ENCODE results near the gene CHM.
A peak's percentile ranks its signal among the peaks of the same experiment; 100 is the strongest.
"Not testable (repeated sequence)": the region's sequence is repeated elsewhere in the genome, so short reads cannot be mapped to it uniquely, and the experiment has no call there.

CHM gene, protein sequence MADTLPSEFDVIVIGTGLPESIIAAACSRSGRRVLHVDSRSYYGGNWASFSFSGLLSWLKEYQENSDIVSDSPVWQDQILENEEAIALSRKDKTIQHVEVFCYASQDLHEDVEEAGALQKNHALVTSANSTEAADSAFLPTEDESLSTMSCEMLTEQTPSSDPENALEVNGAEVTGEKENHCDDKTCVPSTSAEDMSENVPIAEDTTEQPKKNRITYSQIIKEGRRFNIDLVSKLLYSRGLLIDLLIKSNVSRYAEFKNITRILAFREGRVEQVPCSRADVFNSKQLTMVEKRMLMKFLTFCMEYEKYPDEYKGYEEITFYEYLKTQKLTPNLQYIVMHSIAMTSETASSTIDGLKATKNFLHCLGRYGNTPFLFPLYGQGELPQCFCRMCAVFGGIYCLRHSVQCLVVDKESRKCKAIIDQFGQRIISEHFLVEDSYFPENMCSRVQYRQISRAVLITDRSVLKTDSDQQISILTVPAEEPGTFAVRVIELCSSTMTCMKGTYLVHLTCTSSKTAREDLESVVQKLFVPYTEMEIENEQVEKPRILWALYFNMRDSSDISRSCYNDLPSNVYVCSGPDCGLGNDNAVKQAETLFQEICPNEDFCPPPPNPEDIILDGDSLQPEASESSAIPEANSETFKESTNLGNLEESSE

DNA sequence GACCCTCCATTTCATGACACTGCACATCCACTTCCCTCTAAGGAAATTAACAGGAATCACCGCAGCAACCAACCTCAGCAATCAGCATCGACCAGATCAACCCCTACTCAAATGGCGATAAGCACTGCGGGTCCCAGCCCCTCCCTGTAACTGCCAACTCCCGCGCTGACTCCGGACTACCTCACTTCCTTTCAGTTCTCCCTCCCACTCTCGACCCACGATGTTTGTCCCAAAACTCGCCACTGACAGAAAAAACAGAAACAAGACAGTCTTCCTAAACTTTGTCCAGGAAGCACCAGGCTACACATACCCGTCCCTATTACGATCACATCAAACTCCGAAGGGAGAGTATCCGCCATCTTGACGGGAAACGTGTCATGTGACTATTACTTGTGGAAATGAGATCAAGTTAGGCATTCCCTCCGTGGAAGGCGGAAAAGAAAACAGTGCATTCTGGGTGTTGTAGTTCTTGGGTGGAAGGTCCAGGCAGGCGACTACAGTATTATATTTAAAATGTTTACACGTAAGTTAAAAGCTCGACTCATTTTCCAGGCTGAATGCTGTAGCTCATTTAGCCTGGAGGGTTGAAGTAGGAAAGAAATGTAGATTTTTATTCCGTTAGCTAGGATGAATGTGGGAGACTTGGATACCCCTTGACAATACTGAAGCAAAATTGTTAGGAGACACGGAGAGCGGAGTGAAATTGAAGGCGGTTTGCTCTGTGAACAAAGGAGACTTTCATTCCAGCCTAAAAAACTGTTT lies at the start of gene CHM:
TSS of gene CHM (minus strand) at position 385 of the 762 bp plus-strand sequence. CDS start at position 359, 26 bp downstream.
- peak; percentile 75 for DNase-seq (ENCODE audit: low spot score)

DNA sequence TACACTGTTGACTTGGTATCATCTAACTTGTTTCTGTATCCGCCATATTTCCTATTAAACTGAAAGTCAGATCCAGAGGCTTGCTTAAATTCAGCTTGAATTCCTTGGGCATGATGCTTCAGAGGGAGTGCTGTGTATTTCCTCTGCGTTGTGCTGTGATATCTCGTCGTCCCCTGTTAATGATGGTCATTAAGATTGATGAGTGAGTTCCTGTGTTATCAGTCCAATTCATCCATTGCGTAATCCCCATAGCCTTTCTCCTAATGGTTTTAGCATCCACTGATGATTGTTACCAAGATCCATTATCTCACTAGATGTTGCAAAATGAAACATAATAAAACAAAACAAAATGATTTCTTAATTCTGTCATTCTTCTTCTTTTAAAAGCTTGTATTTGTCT lies 31.3 kb upstream of the CHM start:
- DNase-seq (ENCODE audit: low spot score), result no peak

DNA sequence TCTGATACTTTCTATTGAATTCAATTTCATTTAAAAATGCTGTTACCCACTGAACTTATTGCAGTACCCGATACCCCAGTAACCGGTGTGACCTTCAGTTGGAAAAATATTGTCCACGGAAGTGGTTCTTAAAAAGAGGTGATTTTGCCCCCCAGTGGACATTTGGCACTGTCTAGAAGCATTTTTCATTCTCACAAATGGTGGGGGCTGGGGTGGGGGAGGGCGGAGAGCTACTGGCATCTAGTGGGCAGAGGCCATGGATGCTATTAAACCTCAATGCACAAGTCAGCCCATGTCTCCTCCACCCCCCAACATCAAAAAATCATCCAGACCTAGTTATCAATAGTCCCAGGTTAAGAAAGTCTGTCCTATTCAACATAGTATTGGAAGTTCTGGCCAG lies 19.6 kb upstream of the CHM start:
- no peak for DNase-seq (ENCODE audit: low spot score)

DNA sequence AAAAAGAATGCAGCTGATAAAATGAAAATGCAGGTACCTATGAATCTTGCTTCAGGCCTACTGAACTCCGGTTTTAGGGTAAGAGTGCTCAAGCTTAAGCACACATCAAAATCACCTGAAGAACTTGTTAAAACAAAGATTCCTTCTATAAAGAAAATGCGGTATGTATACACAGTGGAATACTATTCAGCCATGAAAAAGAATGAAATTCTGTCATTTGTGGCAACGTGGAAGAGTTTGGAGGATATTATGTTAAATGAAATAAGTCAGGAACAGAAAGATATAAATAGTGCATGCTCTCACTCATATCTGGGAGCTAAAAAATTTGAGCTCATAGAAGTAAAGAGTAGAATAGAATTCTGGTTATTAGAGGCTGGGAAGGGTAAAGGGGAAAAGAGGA lies 14.0 kb upstream of the CHM start:
- no peak for DNase-seq (ENCODE audit: low spot score)

DNA sequence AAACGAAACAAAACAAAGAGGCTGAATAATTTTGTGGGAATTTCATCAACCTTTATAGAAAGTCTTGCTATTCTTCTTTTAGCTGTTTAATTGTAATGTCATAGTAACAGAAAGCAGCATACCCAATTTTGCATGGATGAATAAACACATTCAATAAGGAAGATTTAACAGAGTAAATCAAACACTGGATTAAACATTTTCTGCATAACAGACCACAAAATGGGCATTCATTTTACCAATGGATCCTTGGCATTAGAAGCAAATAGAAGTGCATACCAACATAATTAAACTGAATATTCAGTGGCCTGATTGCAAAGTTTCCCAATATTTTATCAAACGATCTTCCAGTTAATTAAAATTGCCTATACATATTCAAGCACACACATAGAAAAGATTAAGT lies 4.4 kb upstream of the CHM start:
- no peak for DNase-seq (ENCODE audit: low spot score)

DNA sequence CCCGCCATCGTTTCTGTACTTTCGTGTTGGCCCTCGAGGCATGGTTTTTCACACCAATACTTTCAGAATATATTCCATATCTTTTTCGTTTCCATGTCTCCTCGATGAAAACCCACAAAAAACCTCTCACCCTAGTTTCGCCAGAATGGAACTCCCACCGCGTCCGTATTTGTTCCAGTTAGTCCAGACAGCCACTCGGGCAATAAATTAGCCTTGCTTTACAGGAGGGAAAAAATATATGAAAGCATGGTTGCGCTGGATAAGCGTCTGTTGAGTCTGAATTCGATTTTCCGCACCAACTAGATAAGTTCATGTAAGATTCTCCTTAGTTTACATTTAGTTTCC lies 550 bp upstream of the CHM start:
- DNase-seq (ENCODE audit: low spot score), result no peak

DNA sequence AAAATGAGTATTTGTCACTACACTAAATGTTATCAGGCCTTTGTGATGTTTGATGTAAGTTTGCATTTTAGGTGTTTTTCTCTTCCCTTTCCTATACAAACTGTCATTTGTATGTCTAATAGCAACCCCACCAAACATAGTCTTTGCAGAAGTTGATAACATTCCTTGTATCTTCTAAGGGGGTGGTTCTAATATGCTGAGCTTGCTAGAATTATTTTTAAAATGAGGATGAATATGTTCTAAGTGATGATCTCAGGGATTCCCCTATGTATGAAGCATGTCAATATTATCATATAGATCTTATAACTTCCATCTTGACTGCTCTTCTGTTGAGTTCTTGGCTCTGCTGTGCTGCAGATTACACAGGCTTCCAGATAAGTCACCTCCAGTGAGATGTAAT lies 3.1 kb downstream of the CHM start:
- no peak for DNase-seq (ENCODE audit: low spot score)

DNA sequence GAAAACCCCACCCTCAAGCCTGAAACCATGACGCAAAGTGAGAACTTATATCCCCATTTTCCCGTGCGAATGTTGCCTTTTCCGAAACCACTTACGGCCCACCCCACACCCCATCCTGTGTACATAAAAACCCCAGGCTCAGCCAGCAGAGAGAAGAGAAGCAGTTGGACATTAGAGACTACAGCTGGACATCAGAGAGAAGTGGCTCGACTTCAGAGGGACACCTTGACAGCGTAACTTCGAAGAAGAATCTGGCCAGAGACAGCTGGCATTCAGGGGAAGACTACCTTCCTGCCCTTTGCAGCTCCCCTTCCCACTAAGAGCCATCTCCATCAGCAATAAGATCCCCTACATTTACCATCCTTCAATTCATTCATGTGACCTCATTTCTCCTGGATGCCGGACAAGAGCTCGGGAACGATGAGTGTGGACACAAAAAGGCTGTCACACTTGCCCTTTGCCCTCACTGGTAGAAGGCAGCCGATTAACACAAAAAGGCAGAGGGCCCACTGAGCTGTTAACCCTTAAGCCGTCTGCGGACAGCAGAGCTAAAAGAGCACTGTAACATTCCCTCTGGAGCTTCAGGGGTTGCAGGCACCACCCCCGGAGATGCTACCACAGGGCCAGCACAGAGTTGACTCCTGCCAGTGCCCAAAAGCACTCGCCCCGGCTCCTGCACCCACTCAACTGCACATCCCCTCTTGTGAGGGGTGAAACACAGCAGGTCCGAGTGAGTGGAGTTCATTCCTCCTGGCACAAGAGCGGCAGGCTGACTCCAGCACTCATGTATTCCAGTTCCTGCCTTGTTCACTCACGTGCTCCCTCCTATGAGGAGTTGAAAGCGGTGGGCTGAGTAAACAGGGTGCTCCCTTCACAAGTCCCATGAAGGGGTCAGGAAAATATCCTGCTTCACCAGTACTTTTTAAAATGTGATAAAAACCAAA lies 7.5 kb downstream of the CHM start:
- DNase-seq (ENCODE audit: low spot score), result no peak

DNA sequence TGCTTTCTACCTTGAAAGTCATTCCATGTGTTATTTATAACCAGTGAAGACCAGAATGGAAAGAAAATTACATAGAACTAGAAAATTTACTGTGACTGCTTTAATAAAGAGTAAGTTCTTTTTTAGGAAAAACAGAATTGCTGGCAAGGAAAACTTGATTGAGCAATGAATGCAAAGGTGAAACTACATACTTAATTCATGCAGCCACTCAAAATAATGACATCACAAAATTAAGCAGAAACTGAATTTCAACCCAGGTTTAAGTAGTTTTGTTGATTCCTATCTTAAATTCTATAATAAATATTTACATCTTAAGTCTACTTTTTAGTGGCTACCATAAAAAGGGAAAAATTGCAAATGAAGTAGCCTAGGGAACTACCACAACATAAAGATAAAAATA lies 14.0 kb downstream of the CHM start:
- DNase-seq (ENCODE audit: low spot score), result no peak

DNA sequence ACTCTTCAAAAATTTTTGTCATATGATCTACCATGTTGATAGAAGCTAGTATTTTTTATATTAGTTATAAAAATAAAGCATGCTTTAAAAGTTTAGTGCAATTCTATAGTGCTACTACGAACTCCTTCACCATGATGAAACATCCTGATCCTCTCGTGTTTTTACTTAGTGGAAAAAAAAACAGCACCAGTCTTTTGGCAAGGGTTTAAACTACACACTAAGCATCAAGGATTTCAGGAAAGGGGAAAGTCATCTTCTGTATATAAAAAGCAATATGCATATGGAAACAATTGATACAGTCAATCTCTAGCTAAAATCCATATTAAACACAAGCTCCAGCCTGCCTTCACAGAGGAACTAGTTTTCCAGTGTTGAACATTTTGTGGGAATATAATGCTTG lies 18.7 kb downstream of the CHM start:
- DNase-seq (ENCODE audit: low spot score), result no peak

DNA sequence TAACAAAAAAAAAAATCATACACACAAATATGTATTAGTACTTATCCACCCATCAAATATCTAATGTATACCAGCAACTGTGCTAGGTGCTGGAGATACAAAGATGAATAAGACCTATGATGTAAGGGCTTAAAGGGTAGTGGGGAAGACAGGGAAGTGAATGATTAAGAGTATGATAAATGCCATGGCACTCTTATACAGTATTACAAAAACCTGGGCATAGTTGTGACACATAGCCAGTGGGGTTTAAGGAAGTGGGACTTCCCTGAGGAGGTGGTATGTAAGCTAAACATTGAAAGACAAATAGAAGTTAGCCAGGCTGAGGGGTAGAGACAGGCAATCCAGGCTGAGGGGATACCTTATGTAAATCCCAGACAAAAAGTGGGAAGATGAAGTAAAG lies 23.5 kb downstream of the CHM start:
- no peak for DNase-seq (ENCODE audit: low spot score)

DNA sequence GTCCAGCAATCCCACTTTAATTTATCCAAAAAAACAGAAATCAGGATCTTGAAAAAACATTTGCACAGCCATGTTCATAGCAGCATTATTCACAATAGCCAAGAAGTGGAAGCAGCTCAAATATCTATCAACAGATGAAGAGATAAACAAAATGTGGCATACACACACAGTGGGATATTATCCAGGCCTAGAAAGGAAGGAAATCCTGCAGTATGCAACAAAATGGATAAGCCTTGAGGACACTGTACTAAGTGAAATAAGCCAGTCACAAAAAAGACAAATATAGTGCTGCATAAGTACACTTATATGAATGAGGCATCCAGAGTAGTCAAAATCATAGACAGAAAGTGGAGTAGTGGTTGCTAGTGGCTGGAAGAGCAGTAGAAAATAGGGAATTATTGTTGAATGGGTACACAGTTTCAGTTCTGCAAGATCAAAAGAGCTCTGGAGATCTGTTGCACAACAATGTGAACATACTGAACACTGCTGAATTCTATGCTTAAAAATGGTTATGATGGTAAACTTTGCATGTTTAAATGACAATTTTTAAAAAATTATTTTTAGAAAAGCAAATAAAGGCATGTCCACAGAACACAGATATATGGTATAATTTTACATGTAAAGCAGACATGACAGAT lies 25.6 kb downstream of the CHM start:
- DNase-seq (ENCODE audit: low spot score), result no peak

DNA sequence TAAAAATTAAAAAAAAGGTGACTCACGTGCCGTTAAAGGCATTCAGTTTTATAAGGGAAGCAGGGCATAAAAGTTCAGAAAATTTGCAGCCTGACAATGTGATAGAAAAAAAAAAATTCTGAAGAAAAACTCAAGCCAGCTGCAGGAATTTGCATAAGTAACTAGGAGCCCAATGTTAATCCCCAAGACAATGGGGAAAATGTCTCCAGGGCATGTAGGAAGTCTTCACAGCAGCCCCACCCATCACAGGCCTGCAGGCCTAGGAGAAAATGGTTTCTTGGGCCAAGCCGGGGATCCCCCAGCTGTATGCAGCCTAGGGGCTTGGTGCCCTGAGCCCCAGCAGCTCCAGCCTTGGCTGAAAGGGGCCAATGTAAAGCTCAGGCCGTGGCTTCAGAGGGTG lies 31.2 kb downstream of the CHM start:
- no peak for DNase-seq (ENCODE audit: low spot score)

DNA sequence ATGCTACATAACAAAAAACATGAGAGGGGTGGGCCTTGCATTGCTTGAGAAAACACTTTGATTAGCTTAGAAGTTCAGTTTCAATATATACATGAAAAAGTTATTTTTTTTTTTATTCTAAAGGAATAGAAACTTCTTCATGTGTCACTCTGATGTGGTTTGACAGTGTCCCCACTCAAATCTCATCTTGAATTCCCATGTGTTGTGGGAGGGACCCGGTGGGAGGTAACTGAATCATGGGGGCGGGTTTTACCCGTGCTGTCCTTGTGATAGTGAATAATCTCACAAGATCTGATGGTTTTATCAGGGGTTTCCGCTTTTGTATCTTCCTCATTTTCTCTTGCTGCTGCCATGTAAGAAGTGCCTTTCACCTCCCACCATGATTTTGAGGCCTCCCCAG lies 32.4 kb downstream of the CHM start:
- not testable (repeated sequence) for DNase-seq (ENCODE audit: low spot score)

DNA sequence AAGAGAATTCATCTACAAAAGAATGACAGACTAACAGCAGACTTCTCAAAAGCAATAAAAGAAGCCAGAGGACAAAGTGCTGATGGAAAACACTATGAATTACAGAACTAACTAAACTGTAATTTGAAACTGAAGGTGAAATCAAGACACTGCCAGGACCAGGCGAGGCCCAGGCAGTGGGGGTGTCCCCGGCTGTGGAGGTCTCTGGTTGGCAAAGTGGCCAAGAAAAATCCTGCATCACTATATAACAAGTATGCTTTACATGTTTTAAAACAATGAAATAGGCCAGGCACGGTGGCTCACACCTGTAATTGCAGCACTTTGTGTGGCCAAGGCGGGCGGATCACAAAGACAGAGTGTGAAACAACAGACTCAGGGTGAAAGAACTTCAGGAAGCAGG lies 32.9 kb downstream of the CHM start:
- no peak for DNase-seq (ENCODE audit: low spot score)

DNA sequence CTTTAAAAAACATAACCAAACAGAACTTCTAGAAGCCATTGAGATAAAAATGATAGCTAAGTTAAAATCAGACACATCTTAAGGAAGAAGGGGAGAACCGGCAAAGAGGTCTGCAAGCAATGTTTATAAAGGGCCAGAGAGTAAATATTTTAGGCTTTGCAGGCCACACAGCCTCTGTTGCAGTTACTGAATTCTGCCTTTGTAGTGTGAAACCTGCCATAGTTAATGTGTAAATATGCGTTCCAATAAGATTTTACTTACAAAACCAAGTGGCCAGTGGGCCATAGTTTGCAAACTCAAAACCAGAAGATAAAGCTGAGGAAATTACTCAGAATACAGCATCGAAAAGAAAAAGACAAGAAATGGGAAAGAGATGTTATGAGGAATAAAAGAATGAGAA lies 33.6 kb downstream of the CHM start:
- DNase-seq (ENCODE audit: low spot score), result no peak

DNA sequence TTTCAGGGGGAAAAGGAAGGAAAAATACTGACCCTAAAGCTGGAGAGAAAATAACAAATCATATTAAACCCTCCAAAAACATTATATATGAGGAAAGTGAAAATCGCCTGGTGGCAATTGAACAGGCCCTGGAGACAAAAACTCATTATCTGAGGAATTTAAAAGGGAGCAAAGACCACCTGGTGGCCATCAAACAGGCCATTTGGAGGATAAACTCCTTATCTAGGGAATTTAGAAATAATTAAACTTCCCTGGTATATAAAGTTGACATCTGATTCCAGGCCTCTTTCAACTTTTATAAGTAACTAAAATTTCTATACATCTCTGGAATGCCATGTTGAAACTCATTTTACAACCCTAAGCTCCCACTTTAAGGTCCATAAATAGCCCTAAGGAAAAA lies 35.2 kb downstream of the CHM start:
- no peak for DNase-seq (ENCODE audit: low spot score)

DNA sequence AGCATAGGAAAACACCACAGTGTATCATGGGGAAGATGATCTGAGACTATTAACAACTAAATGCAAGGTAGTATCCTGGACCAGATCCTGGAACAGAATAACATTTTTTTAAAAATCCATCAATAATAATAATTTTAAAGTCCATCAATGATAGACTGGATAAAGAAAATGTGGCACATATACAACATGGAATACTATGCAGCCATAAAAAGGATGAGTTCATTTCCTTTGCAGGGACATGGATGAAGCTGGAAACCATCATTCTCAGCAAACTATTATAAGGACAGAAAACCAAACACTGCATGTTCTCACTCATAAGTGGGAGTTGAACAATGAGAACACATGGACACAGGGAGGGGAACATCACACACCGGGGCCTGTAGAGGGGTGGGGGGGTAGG lies 37.6 kb downstream of the CHM start:
- not testable (repeated sequence) for DNase-seq (ENCODE audit: low spot score)

DNA sequence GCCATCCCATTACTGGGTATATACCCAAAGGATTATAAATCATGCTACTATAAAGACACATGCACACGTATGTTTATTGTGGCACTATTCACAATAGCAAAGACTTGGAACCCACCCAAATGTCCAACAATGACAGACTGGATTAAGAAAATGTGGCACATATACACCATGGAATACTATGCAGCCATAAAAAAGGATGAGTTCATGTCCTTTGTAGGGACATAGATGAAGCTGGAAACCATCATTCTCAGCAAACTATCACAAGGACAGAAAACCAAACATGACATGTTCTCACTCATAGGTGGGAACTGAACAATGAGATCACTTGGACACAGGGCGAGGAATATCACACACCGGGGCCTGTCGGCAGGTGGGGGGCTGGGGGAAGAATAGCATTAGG lies 39.5 kb downstream of the CHM start:
- DNase-seq (ENCODE audit: low spot score), result not testable (repeated sequence)

DNA sequence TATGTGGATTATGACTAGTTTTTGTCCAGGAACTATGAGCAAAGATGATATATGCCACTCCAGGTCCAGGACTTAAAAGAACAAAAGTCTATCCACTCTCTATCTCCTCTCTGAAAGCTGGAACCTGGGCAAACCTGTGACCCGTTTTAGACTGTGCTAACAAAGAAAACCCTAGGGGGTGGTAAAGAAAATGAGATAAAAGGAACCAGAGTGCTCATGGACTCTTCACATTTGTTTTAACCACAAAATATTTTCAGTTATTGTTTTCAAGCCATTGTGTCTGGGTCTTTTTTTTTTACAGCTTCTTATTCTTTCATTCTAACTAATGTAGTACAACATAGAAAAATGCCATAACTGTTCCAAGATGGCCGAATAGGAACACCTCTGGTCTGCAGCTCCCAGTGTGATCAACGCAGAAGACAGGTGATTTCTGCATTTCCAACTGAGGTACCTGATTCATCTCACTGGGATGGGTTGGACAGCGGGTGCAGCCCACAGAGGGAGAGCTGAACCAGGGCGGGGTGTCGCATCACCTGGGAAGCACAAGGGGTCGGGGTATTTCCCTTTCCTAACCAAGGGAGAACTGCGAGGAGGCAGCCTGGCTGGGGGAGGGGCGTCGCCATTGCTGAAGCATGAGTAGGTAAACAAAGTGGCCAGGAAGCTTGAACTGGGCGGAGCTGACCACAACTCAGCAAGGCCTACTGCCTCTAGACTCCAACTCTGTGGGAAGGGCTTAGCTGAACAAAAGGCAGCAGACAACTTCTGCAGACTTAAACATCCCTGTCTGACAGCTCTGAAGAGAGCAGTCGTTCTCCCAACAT lies 45.1 kb downstream of the CHM start:
- peak; percentile 5 for DNase-seq (ENCODE audit: low spot score)

DNA sequence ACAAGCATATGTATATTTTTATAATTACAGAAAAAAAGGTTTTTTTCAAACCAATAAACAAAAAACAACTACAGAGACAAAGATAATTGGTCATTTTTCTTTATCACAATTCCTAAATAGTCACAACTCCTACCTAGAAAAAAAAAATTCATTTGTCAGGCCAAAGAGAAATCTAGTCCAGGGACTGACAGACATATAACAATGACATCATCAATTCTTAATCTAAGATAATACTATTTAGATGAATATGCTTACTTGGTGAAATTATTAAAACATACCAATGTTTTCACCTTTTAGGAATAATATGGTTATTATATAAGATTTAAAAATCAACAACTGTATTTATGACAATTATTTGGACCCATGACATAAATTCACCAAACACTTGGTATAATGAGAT lies 48.4 kb downstream of the CHM start:
- no peak for DNase-seq (ENCODE audit: low spot score)
